ENCODE results near the gene SLC1A2.

Gene SLC1A2

DNA sequence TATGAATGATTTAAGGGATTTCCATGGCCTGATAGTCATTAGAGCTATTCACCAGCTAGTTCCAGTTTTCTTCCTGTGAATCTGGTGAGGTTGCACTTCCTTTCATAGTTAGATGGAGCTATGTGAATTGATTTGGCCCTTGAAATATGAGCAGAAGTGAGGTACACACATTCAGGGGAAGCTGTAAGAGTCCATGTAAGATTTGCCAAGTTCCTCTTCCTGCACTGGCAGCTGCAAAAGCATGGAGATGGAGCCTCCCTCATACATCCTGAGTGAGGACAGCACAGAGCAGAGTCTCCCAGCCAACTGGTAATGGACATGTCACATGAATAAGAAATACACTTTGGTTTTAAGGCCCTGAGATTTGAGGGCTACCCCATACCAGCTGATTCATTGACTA is 168.7 kb downstream of the SLC1A2 start:
- TF ChIP-seq CTCF (IDR thresholded peaks at IDR 0.05; ENCODE audit: low read depth, low read length, missing control alignments) = no peak
- in situ Hi-C loops (cut with HindIII; ENCODE audit: low pct_ligation_motif_present, low sequenced_read_pairs) = no loop called here
- no peak for DNase-seq
- Histone ChIP-seq H3K27ac (no peak overlapping the region), H3K27me3 (replicated peaks) (no peaks in the 10 kb centered on the region), H3K36me3 (replicated peaks) (no peaks in the 10 kb centered on the region), H3K4me3 (ENCODE audit: low read depth, low read length) (no peak overlapping the region)

DNA sequence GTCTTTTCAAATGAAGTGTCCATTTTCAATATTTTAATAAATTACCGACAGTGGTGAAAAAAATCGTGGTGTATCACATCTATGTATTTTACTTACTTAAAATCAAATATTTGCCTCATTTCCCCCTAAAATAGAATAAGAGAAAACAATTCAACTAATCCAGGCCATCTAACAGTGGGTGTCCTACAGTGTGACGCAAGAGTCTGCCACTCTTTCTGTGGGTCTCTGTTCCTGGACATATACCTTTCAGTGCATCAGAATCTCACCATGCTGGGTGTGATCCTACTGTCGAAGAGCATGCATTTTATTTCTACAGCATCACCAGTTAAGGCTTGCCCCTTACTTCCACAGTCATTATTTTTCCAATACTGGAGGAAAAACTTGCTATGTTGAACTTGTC is 169.2 kb downstream of the SLC1A2 start:
- in situ Hi-C loops (cut with HindIII; ENCODE audit: low pct_ligation_motif_present, low sequenced_read_pairs) = no loop called here
- TF ChIP-seq CTCF (IDR thresholded peaks at IDR 0.05; ENCODE audit: low read depth, low read length, missing control alignments) = no peak
- H3K27ac ChIP-seq = no peak overlapping the region
- no peak for DNase-seq
- H3K27me3 ChIP-seq (replicated peaks) = no peaks in the 10 kb centered on the region
- no peaks in the 10 kb centered on the region for H3K36me3 ChIP-seq (replicated peaks)
- H3K4me3 ChIP-seq (ENCODE audit: low read depth, low read length) = no peak overlapping the region

GRCh38 chr11:35248558-35249323 is 170.6 kb downstream of the SLC1A2 start:
- Histone ChIP-seq H3K4me3 (ENCODE audit: low read depth, low read length) (no peak overlapping the region), H3K36me3 (replicated peaks) (no peaks in the 10 kb centered on the region), H3K27ac (no peak overlapping the region)

DNA sequence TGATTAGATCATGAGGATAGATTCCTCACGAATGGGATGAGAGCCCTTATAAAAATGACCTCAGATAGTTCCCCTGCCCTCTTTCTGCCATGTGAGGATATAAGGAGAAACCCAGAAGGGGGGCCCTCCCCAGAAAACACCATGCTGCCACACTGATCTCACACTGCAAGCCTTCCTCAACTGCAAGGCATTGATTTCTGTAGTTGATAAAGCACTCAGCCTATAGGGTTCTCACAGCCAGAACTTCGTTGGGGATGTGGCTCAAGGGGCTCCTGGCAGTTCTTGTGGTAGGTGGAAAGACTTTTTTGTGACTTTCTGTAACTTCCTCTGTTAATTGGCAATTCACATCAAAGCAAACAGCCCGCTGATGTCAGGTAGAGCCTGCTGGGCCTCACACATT is 171.5 kb downstream of the SLC1A2 start:
- no peaks in the 10 kb centered on the region for H3K27me3 ChIP-seq (replicated peaks)
- H3K27ac ChIP-seq = no peak overlapping the region
- H3K36me3 ChIP-seq (replicated peaks) = no peaks in the 10 kb centered on the region
- H3K4me3 ChIP-seq (ENCODE audit: low read depth, low read length) = no peak overlapping the region
- no peak for DNase-seq
- in situ Hi-C loops (cut with HindIII; ENCODE audit: low pct_ligation_motif_present, low sequenced_read_pairs) = no loop called here
- no peak for TF ChIP-seq CTCF (IDR thresholded peaks at IDR 0.05; ENCODE audit: low read depth, low read length, missing control alignments)

More at GRCh38 chr11:35248558-35249323, 170.6 kb downstream of the SLC1A2 start:
- TF ChIP-seq CTCF (IDR thresholded peaks at IDR 0.05; ENCODE audit: low read depth, low read length, missing control alignments) = no peak
- in situ Hi-C loops (cut with HindIII; ENCODE audit: low pct_ligation_motif_present, low sequenced_read_pairs) = no loop called here
- H3K27me3 ChIP-seq (replicated peaks) = no peaks in the 10 kb centered on the region
- no peak for DNase-seq

DNA sequence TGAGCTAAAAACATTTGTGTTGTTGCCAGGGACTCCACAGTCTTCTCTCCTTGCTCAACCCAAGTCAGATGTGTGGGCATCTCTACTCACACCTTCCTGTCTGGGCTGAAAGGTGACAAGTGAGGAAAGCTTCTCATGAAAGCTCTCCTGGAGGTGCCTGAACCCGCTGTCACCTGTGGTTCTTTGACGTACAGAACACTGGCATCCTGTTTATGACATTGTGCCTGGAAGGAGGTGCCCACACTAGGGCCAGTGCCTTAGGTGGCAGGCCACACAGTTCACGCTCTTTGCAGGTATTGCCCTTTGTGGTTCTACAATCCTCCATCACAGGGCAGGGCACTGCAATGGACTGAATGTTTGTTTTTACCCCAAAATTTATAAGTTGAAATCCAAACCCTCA is 171.9 kb downstream of the SLC1A2 start:
- TF ChIP-seq CTCF (IDR thresholded peaks at IDR 0.05; ENCODE audit: low read depth, low read length, missing control alignments) = no peak
- in situ Hi-C loops (cut with HindIII; ENCODE audit: low pct_ligation_motif_present, low sequenced_read_pairs) = no loop called here
- Histone ChIP-seq H3K27me3 (replicated peaks) (no peaks in the 10 kb centered on the region), H3K36me3 (replicated peaks) (no peaks in the 10 kb centered on the region), H3K4me3 (ENCODE audit: low read depth, low read length) (no peak overlapping the region), H3K27ac (no peak overlapping the region)
- no peak for DNase-seq

DNA sequence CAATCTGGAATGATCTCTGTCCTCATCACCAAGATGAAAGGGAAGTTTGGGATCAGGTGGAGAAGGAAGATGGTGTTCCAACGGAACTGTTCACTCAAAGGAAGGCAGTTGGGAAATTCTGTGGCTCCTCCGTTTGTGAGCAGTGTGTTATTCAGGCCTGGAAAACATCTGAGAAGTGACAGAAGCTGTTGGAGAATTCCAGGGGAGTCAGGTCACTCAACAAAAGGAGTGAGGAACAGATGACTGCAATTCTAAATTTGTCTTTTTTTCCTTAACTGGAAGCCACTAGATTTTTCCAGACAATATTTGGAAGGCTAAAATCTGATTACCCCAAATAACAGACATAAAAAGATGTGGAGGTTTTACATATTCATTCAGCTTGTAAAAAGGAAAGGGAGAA is 172.6 kb downstream of the SLC1A2 start:
- no peaks in the 10 kb centered on the region for H3K36me3 ChIP-seq (replicated peaks)
- H3K27ac ChIP-seq = no peak overlapping the region
- DNase-seq = no peak
- no peak for TF ChIP-seq CTCF (IDR thresholded peaks at IDR 0.05; ENCODE audit: low read depth, low read length, missing control alignments)
- no peak overlapping the region for H3K4me3 ChIP-seq (ENCODE audit: low read depth, low read length)
- no peaks in the 10 kb centered on the region for H3K27me3 ChIP-seq (replicated peaks)
- in situ Hi-C loops (cut with HindIII; ENCODE audit: low pct_ligation_motif_present, low sequenced_read_pairs) = no loop called here
